GM23248 (cell line): ENCODE data around the gene GJA3.

Experiments
- EZH2 ChIP-seq: fragments of 200-600 bp; sonication (generic); IDR thresholded peaks from 2 replicates; pipeline ENCODE4 v1.6.1; 2018; ENCODE audit warnings: antibody characterized with exemption, mild to moderate bottlenecking; ENCODE audit not compliant: insufficient read depth, poor library complexity, severe bottlenecking
- EZH2phosphoT487 ChIP-seq: fragments of 200-600 bp; sonication (generic); IDR thresholded peaks from 2 replicates; pipeline ENCODE4 v1.6.1; 2018; ENCODE audit warnings: antibody characterized with exemption, moderate library complexity, mild to moderate bottlenecking, low read depth; ENCODE audit not compliant: insufficient read depth

DNA sequence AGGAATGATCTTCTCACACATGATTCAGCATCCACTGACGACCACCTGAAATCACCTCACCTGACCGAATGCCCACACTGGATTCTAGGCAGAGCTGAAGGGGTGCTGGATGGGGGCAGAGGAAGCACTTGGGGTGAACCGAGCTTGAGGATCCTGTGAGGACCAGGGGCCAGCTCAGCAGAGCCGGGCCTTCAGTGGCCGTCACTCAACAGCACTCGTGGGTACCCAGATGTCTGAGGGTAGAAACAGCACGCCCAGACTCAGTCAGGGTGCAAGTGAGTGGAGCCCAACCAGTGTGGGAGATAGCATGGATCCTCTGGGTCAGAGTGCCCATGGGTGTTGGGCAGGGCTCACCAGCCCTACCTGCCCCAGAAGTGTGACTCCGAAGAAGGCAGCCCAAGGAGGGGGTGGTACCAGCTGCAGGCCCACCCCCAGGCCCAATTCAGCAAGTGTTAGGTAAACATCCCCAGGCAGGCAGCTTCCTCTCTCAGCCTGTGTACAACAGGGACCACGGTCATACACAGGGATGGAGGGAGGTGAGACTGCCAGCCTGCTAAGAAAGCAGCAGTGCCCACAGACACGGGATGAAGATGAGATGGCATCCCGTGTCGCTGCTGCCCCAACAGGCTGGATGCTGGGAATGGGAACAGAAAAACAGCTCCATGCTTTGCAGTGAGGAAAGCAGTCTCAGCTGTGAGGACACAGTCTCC lies 16.6 kb downstream of the GJA3 start:
- TF ChIP-seq EZH2 = no peak
- no peak for TF ChIP-seq EZH2phosphoT487
